GM18870 (cell line): Measurements from ENCODE around the gene SPINK8.
"Not testable (repeated sequence)": the region's sequence is repeated elsewhere in the genome, so short reads cannot be mapped to it uniquely, and the experiment has no call there.

Source experiments
- ATAC-seq: cut with Tn5 transposase; IDR thresholded peaks from one replicate; pipeline ENCODE4 v1.9.1; 2021; ENCODE audit warnings: moderate library complexity; ENCODE audit not compliant: unreplicated experiment

The SPINK8 gene

GRCh38 chr3:48333346-48334245 is at the start of gene SPINK8:
SPINK8 (minus strand) TSS chr3:48333661; CDS start chr3:48328341, 5,320 bp downstream.
- not testable (repeated sequence) for ATAC-seq

GRCh38 chr3:48372862-48373435 is 39.5 kb upstream of the SPINK8 start:
- ATAC-seq, result no peak

- no peak for ATAC-seq
These were observed 38.9 kb upstream of the SPINK8 start for GRCh38 chr3:48372377-48372770.

- ATAC-seq, result no peak
These were observed 38.4 kb upstream of the SPINK8 start, which contains the start of gene FBXW12 for GRCh38 chr3:48371651-48372376. FBXW12 (plus strand) TSS chr3:48372219; CDS start chr3:48372768, 549 bp downstream.

GRCh38 chr3:48370333-48370713 is 36.9 kb upstream of the SPINK8 start:
- no peak for ATAC-seq

- no peak for ATAC-seq
These were observed 36.4 kb upstream of the SPINK8 start for GRCh38 chr3:48369693-48370332.

- no peak for ATAC-seq
These were observed 33.7 kb upstream of the SPINK8 start for GRCh38 chr3:48367201-48367600.

GRCh38 chr3:48364840-48365239 is 31.4 kb upstream of the SPINK8 start:
- ATAC-seq, result no peak

GRCh38 chr3:48361928-48362327 is 28.5 kb upstream of the SPINK8 start:
- no peak for ATAC-seq

- ATAC-seq, result no peak
These were observed 23.0 kb upstream of the SPINK8 start for GRCh38 chr3:48356419-48356818.

- ATAC-seq, result no peak
These were observed 20.5 kb upstream of the SPINK8 start for GRCh38 chr3:48353987-48354386.

GRCh38 chr3:48352546-48352945 is 19.1 kb upstream of the SPINK8 start:
- ATAC-seq, result no peak

- ATAC-seq, result no peak
These were observed 14.0 kb upstream of the SPINK8 start for GRCh38 chr3:48347500-48347899.

- ATAC-seq, result no peak
These were observed 12.6 kb upstream of the SPINK8 start for GRCh38 chr3:48345946-48346572.

GRCh38 chr3:48344867-48345507 is 11.5 kb upstream of the SPINK8 start:
- no peak for ATAC-seq

GRCh38 chr3:48343432-48343831 is 10.0 kb upstream of the SPINK8 start:
- ATAC-seq, result no peak

- ATAC-seq, result no peak
These were observed 5.2 kb upstream of the SPINK8 start for GRCh38 chr3:48338635-48339034.

GRCh38 chr3:48337536-48337935 is 4.1 kb upstream of the SPINK8 start:
- not testable (repeated sequence) for ATAC-seq

- not testable (repeated sequence) for ATAC-seq
These were observed 1.8 kb upstream of the SPINK8 start for GRCh38 chr3:48335286-48335685.

GRCh38 chr3:48334605-48335004 is 1.1 kb upstream of the SPINK8 start:
- no peak for ATAC-seq
